K562 (cell line): ENCODE data around the gene OR2H2. TPM values are rescaled to one million over a fixed set of nuclear protein-coding genes. Genes with fewer than 3 reads are reported as not detected.

Experiments
- ATAC-seq: fragments of 200-7000 bp; cut with Tn5 transposase; 3 replicates; pipeline ENCODE4 v1.9.1; 2020; ENCODE audit warnings: moderate library complexity
- BruUV-seq: library from RNA; stranded (reverse); fragments of 400-500 nt; replicated peaks from 2 replicates; lab custom pipeline; 2021; lab: Mats Ljungman, UMichigan
- CTCF ChIA-PET: fragments of 300-600 bp; formaldehyde crosslinking; extraction: SDS; loops from one replicate; lab custom pipeline; 2021; ENCODE audit warnings: low intra/inter-chr PET ratio; lab: Yijun Ruan, JAX
- POLR2A ChIA-PET: fragments of 300-600, 350-650 bp; sonication (Branson Sonifier 250); formaldehyde crosslinking; extraction: SDS; loops from one replicate; lab custom pipeline; 2021; ENCODE audit warnings: antibody characterized with exemption, inconsistent platforms; lab: Yijun Ruan, JAX
- DNase-seq, 4 experiments: peaks; one replicate each; pipeline versions ENCODE4 v3.0.0 to v3.0.0-alpha.2; 2011 to 2018; ENCODE audit warnings: low spot score in 3 of 4, mixed read lengths in 3 of 4; ENCODE audit errors: extremely low read depth in 1 of 4
- FAIRE-seq: peaks from 2 replicates; lab custom pipeline; 2011; peaks lifted over from hg19 to GRCh38; lab: Jason Lieb, UNC
- H2AFZ ChIP-seq: 2 replicates; pipeline ENCODE4 v1.6.0; 2011; ENCODE audit warnings: low read depth, low read length, control low read depth, inconsistent platforms
- H3K27ac ChIP-seq: fragments of 200-600 bp; 3 replicates; pipeline ENCODE4 v1.8.0; 2011; ENCODE audit warnings: low read depth, mild to moderate bottlenecking, control low read depth, inconsistent platforms, low read length, moderate library complexity, mixed read lengths; ENCODE audit errors: extremely low read depth
- H3K27me3 ChIP-seq, 2 experiments: fragments of 300-600 bp in 1 of 2; 2 replicates in 1 of 2; 3 replicates in 1 of 2; pipeline versions ENCODE4 v1.6.0 to v1.8.0; 2011; ENCODE audit warnings: inconsistent platforms in 2 of 2, low read length in 2 of 2, mild to moderate bottlenecking in 1 of 2, mixed read lengths in 1 of 2, moderate library complexity in 1 of 2; ENCODE audit not compliant: control insufficient read depth in 2 of 2, insufficient read depth in 2 of 2
- H3K36me3 ChIP-seq: fragments of 300-600 bp; 3 replicates; pipeline ENCODE4 v1.8.0; 2011; ENCODE audit warnings: mild to moderate bottlenecking, low read length, inconsistent platforms; ENCODE audit not compliant: control insufficient read depth, insufficient read depth
- H3K4me1 ChIP-seq, 2 experiments: fragments of 200-600 bp in 1 of 2; replicated peaks in 1 of 2; 2 replicates in 1 of 2; 3 replicates in 1 of 2; pipeline versions ENCODE4 v1.5.1 to v1.8.0; 2011; ENCODE audit warnings: inconsistent platforms in 2 of 2, low read length in 2 of 2, mild to moderate bottlenecking in 1 of 2, mixed read lengths in 1 of 2, moderate library complexity in 1 of 2; ENCODE audit not compliant: control insufficient read depth in 2 of 2, insufficient read depth in 2 of 2
- H3K4me2 ChIP-seq: 2 replicates; pipeline ENCODE4 v1.6.1; 2011; ENCODE audit warnings: low read length, control low read depth, inconsistent platforms, mixed read lengths; ENCODE audit not compliant: insufficient read depth
- H3K4me3 ChIP-seq: fragments of 200-600 bp; sonication (generic), shearing (Covaris generic); 2 replicates; pipeline ENCODE4 v1.5.1; 2016; ENCODE audit warnings: control low read depth, inconsistent platforms
- H3K79me2 ChIP-seq: fragments of 200-600 bp; 3 replicates; pipeline ENCODE4 v1.8.0; 2011; ENCODE audit warnings: low read length, inconsistent platforms; ENCODE audit not compliant: control insufficient read depth, insufficient read depth
- H3K9ac ChIP-seq, 2 experiments: 2 replicates each; pipeline versions ENCODE4 v1.6.0 to v1.6.1; 2011; ENCODE audit warnings: low read depth in 2 of 2, low read length in 2 of 2, control low read depth in 1 of 2, inconsistent platforms in 1 of 2, mild to moderate bottlenecking in 1 of 2, mixed read lengths in 1 of 2; ENCODE audit not compliant: insufficient read depth in 1 of 2
- H3K9me1 ChIP-seq: one replicate; pipeline ENCODE4 v1.6.0; 2011; ENCODE audit warnings: inconsistent platforms, mild to moderate bottlenecking, low read length, moderate library complexity; ENCODE audit not compliant: control insufficient read depth, insufficient read depth
- H3K9me3 ChIP-seq: replicated peaks from 2 replicates; pipeline ENCODE4 v1.5.1; 2011; ENCODE audit warnings: low read depth, low read length, inconsistent platforms; ENCODE audit not compliant: control insufficient read depth, insufficient read depth
- H4K20me1 ChIP-seq: replicated peaks from 2 replicates; pipeline ENCODE4 v1.6.1; 2011; ENCODE audit warnings: low read length, inconsistent platforms, mixed read lengths; ENCODE audit not compliant: control insufficient read depth, insufficient read depth
- CHD1 ChIP-seq: fragments of 200-600 bp; sonication (generic); IDR thresholded peaks from one replicate; pipeline ENCODE4 v1.6.1; 2012; ENCODE audit warnings: mild to moderate bottlenecking, moderate library complexity, low read length, inconsistent platforms
- CREB1 ChIP-seq, 2 experiments: sonication (generic) in 1 of 2; formaldehyde crosslinking in 1 of 2; IDR thresholded peaks; 2 replicates each; pipeline versions ENCODE4 v1.6.1 to v1.8.0; 2012 to 2022; ENCODE audit warnings: inconsistent platforms in 1 of 2, mild to moderate bottlenecking in 1 of 2, missing genetic modification reagents in 1 of 2, moderate library complexity in 1 of 2
- HNRNPLL ChIP-seq: fragments of 200-400 bp; formaldehyde crosslinking; IDR thresholded peaks from 2 replicates; pipeline ENCODE4 v1.6.1; 2017; ENCODE audit warnings: low read length, low read depth, mild to moderate bottlenecking; ENCODE audit not compliant: poor library complexity, severe bottlenecking
- MAFG ChIP-seq: fragments of 450-650 bp; conservative IDR thresholded peaks from 2 replicates; pipeline ENCODE4 v1.6.1; 2016; ENCODE audit warnings: missing genetic modification characterization, missing compliant biosample characterization
- MAZ ChIP-seq, 2 experiments: fragments of 450-650 bp in 1 of 2; sonication (generic) in 1 of 2; formaldehyde crosslinking; IDR thresholded peaks in 1 of 2; conservative IDR thresholded peaks in 1 of 2; 2 replicates each; pipeline versions ENCODE4 v1.4.0 to v1.5.0; 2020; ENCODE audit warnings: mild to moderate bottlenecking in 1 of 2, missing genetic modification reagents in 1 of 2
- SMC3 ChIP-seq: conservative IDR thresholded peaks from 2 replicates; pipeline ENCODE4 v1.6.1; 2011; ENCODE audit warnings: low read depth, low read length, improper control_type of control experiment; ENCODE audit not compliant: insufficient read depth
- ZNF143 ChIP-seq: sonication (generic); formaldehyde crosslinking; IDR thresholded peaks from 2 replicates; pipeline ENCODE4 v1.9.0; 2022; ENCODE audit warnings: mild to moderate bottlenecking, missing genetic modification reagents
- ZNF263 ChIP-seq: sonication (generic); formaldehyde crosslinking; IDR thresholded peaks from 2 replicates; pipeline ENCODE4 v1.8.0; 2022; ENCODE audit warnings: mild to moderate bottlenecking, missing genetic modification reagents, borderline replicate concordance
- WGBS: fragments of 100-300 bp; shearing (Covaris generic); methylation state at CpG from one replicate; pipeline ENCODE4 v1.1.6; 2016; ENCODE audit warnings: low coverage, mixed read lengths; ENCODE audit not compliant: insufficient coverage; ENCODE audit errors: missing lambda C conversion rate; 5-methylcytosine and 5-hydroxymethylcytosine counted together
- in situ Hi-C: fragments of 300-500 bp; cut with MboI; formaldehyde crosslinking; loops from 4 replicates; pipeline ENCODE4 v1.15.0; 2018; ENCODE audit warnings: inconsistent platforms, mixed read lengths
- intact Hi-C: fragments of 100-400 bp; cut with micrococcal nuclease; formaldehyde crosslinking; loops from 2 replicates; pipeline ENCODE4 v1.14.2; 2022
- polyA plus RNA-seq, 8 experiments: library from polyadenylated mRNA; depleted of rRNA in 4 of 8; stranded (reverse) in 5 of 8; unstranded in 3 of 8; fragments of >200 nt; fragmentation: Nextera tagmentation in 2 of 8; fragmentation: Illumina TruSeq in 1 of 8; extraction: Ambion mirVana in 2 of 8; extraction: Trizol in 1 of 8; gene quantifications; 2 replicates each; pipeline versions ENCODE4 v1.2.1 to v1.2.3, GENCODE V29; 2011 to 2014; ENCODE audit warnings: inconsistent platforms in 1 of 8, missing spikeins in 1 of 8
- total RNA-seq, 7 experiments: library from RNA; depleted of rRNA in 6 of 7; stranded (reverse); fragments of >200 nt in 6 of 7; fragmentation: Illumina TruSeq in 2 of 7; extraction: Trizol in 2 of 7; gene quantifications; 2 replicates each; pipeline versions ENCODE4 v1.2.1 to v1.2.3, GENCODE V29; 2011 to 2021; ENCODE audit warnings: low replicate concordance in 1 of 7
- TF ChIP-seq, protein P1 (sequence below): fragments of 450-650 bp; IDR thresholded peaks from 2 replicates; pipeline ENCODE4 v1.6.1; 2016; ENCODE audit warnings: borderline replicate concordance

OR2H2 gene
- total and polyA plus RNA-seq, 9 of the 15 experiments (the other 6 are each of a cell fraction or from before 2014, with no cell fraction given): not detected

DNA sequence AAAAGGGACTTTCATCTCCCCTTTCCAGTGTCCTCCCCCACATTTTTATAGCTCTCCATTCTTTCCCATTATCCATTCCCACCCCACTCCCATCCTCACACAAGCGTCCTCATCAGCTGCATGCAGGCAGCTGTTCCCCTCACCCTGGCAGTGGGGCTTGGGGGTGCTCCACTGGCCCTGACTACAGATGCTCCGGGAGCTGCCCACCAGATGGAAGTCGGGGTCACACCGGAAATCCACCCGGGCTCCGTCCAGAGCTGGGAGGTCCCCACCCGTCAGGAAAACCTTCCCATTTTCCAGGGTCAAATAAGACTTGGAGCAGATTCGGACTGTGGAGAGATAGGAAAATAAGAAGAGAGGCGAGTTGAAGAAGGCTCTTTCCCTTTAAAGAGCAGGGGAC lies 45.4 kb downstream of the OR2H2 start:
- in situ Hi-C loops (no loop called here), intact Hi-C loops (loop anchor here (5.0 kb wide), 1 partner anchor 688 kb away; no protein-coding TSS in a partner anchor)
- 0 out of 3 replicates have a peak, but pooled peaks cover 9% of the 10 kb centered on the region for H3K36me3 ChIP-seq
- peak overlapping the region; percentile 84; the same call in 1 of the 2 replicates for H3K4me3 ChIP-seq
- ChIA-PET POLR2A (interaction anchor here (0.8 to 3.6 kb wide), 4 partner anchors 11 to 1994 kb away, joined by 3 to 15 read pairs (median 3); no protein-coding TSS in a partner anchor), CTCF (interaction anchor here (0.6 to 1.6 kb wide), 2 partner anchors 204 to 861 kb away, joined by 5 to 6 read pairs; no protein-coding TSS in a partner anchor)
- no peaks in the 10 kb centered on the region for H3K9me1 ChIP-seq
- DNase-seq (no peak), FAIRE-seq (no peak), ATAC-seq (no peak)
- no peak overlapping the region for H2AFZ ChIP-seq
- no peaks in the 10 kb centered on the region for H3K27me3 ChIP-seq
- peak overlapping the region; percentile 95 for H3K4me2 ChIP-seq
- H3K79me2 ChIP-seq: peaks cover 67% of the 10 kb centered on the region
- no TSS peak for BruUV-seq
- H3K9ac ChIP-seq: peak overlapping the region; percentile 54 to 72
- H3K4me1 ChIP-seq: peaks cover 52 to 59% of the 10 kb centered on the region in 2 experiments
- 46% methylated on average over 9 of the region's 9 CpGs for WGBS
- H3K9me3 ChIP-seq: no peaks in the 10 kb centered on the region
- no peaks in the 10 kb centered on the region for H4K20me1 ChIP-seq
- TF ChIP-seq CREB1 (IDR thresholded peaks at IDR 0.05): no peak
- TF ChIP-seq CREB1 (CRISPR knock-in tag; IDR thresholded peaks at IDR 0.05): no peak
- TF ChIP-seq CHD1: peak; percentile 24
- peak overlapping the region; percentile 77; the same call in 1 of the 3 replicates for H3K27ac ChIP-seq

DNA sequence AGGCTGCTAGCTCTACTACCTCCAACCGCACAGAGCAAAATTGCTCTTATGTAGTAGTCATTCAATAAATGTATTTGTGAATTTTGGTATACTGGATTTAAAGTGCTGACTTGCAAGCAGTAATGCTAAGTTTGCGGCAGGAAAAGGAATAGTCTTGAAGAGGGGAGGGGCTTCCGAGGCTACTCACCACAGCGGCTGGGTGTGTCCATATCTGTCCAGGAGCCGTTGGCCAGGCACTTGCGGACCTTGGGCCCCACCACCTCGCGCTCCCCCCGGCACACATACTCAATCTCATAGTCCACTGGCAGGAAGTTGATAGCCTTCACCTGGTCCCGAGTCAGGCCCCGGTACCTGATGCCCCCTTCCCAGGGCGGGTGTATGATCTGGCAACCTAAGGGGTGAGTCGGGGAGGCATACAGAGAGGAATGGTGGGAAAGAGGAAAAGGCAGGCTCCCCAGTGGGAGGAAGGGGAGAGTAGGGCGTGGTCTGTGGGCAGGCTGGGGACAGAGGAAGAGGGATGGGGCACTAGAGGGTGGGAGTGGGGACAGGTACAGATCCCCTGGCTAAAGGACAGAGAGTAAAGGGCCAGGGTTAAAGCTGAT lies 46.4 kb downstream of the OR2H2 start:
- Histone ChIP-seq H3K27me3 (no peaks in the 10 kb centered on the region), H3K79me2 (peaks cover 57% of the 10 kb centered on the region), H3K4me2 (peak overlapping the region; percentile 95), H2AFZ (peak overlapping the region; percentile 90), H3K9me1 (no peaks in the 10 kb centered on the region), H3K4me1 (peaks cover 43 to 54% of the 10 kb centered on the region in 2 experiments), H3K9ac (peak overlapping the region; percentile 54 to 88), H3K4me3 (peak overlapping the region; percentile 84), H4K20me1 (no peaks in the 10 kb centered on the region), H3K9me3 (no peaks in the 10 kb centered on the region), H3K36me3 (0 out of 3 replicates have a peak, but pooled peaks cover 7% of the 10 kb centered on the region), H3K27ac (peak overlapping the region; percentile 77)
- CTCF ChIA-PET: interaction anchor here (1.5 to 1.6 kb wide), 2 partner anchors 19 to 203 kb away, joined by 3 to 6 read pairs; no protein-coding TSS in a partner anchor
- ATAC-seq (peak; percentile 55), FAIRE-seq (peak; percentile 94), DNase-seq (peak; percentile 56 to 90 (median 74))
- TSS peak; percentile 36 for BruUV-seq
- intact Hi-C loops (loop anchor here (5.0 kb wide), 1 partner anchor 689 kb away; no protein-coding TSS in a partner anchor), in situ Hi-C loops (no loop called here)
- under 1% methylated on average over 13 of the region's 14 CpGs for WGBS
- POLR2A ChIA-PET: interaction anchor here (0.5 to 3.6 kb wide), 4 partner anchors 10 to 44 kb away, joined by 3 to 15 read pairs (median 3); partner anchors contain the start of gene MOG
- TF ChIP-seq, protein P1, sequence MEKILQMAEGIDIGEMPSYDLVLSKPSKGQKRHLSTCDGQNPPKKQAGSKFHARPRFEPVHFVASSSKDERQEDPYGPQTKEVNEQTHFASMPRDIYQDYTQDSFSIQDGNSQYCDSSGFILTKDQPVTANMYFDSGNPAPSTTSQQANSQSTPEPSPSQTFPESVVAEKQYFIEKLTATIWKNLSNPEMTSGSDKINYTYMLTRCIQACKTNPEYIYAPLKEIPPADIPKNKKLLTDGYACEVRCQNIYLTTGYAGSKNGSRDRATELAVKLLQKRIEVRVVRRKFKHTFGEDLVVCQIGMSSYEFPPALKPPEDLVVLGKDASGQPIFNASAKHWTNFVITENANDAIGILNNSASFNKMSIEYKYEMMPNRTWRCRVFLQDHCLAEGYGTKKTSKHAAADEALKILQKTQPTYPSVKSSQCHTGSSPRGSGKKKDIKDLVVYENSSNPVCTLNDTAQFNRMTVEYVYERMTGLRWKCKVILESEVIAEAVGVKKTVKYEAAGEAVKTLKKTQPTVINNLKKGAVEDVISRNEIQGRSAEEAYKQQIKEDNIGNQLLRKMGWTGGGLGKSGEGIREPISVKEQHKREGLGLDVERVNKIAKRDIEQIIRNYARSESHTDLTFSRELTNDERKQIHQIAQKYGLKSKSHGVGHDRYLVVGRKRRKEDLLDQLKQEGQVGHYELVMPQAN: peak; percentile 11; the same call in 1 of the 2 replicates
- peak; percentile 89 for TF ChIP-seq MAFG
- TF ChIP-seq SMC3: no peak
- peak; percentile 25 for TF ChIP-seq HNRNPLL
- TF ChIP-seq ZNF143 (CRISPR knock-in tag): no peak
- peak; percentile 52 to 80 for TF ChIP-seq MAZ (CRISPR knock-in tag; conservative IDR thresholded peaks at IDR 0.05 in 1 of 2, IDR thresholded peaks at IDR 0.05 in 1 of 2)
- peak; percentile 89 for TF ChIP-seq ZNF263 (CRISPR knock-in tag)
